Neural cell (in vitro differentiated cells): ENCODE data around the gene CLEC4M. TPM values are rescaled to one million over a fixed set of nuclear protein-coding genes. Genes with fewer than 3 reads are reported as not detected.
"Not testable (repeated sequence)": the region's sequence is repeated elsewhere in the genome, so short reads cannot be mapped to it uniquely, and the experiment has no call there.

Experiments
- H2AFZ ChIP-seq: fragments of 200-600, 300-800 bp; sonication (generic), shearing (Covaris generic); 2 replicates; pipeline ENCODE4 v1.6.0; 2014; ENCODE audit warnings: low read depth, mild to moderate bottlenecking, antibody characterized with exemption, low read length, moderate library complexity
- H3F3A ChIP-seq: fragments of 200-600 bp; shearing (Covaris generic); 2 replicates; pipeline ENCODE4 v1.6.1; 2016; ENCODE audit warnings: mild to moderate bottlenecking, moderate library complexity, mixed read lengths, antibody characterized with exemption, low read length; ENCODE audit not compliant: insufficient read depth, poor library complexity, severe bottlenecking
- H3K27ac ChIP-seq: fragments of 200-600, 300-800 bp; sonication (generic), shearing (Covaris generic); 2 replicates; pipeline ENCODE4 v1.5.1; 2014; ENCODE audit warnings: mild to moderate bottlenecking, low read length, moderate library complexity
- H3K27me3 ChIP-seq: fragments of 300-800, 200-600 bp; sonication (generic), shearing (Covaris generic); 2 replicates; pipeline ENCODE4 v1.6.0; 2014; ENCODE audit warnings: mild to moderate bottlenecking, low read depth, low read length, moderate library complexity; ENCODE audit not compliant: insufficient read depth
- H3K36me3 ChIP-seq: fragments of 300-800, 200-600 bp; sonication (generic), shearing (Covaris generic); 2 replicates; pipeline ENCODE4 v1.5.1; 2014; ENCODE audit warnings: mild to moderate bottlenecking, antibody characterized with exemption, low read length, moderate library complexity; ENCODE audit not compliant: insufficient read depth
- H3K4me2 ChIP-seq: fragments of 300-800, 200-600 bp; sonication (generic), shearing (Covaris generic); 2 replicates; pipeline ENCODE4 v1.6.0; 2014; ENCODE audit warnings: mild to moderate bottlenecking, low read length
- H3K4me3 ChIP-seq: fragments of 300-800, 200-600 bp; sonication (generic), shearing (Covaris generic); 2 replicates; pipeline ENCODE4 v1.5.1; 2014; ENCODE audit warnings: mild to moderate bottlenecking, low read length, moderate library complexity
- H3K79me2 ChIP-seq: fragments of 200-600 bp; shearing (Covaris generic); replicated peaks from 2 replicates; pipeline ENCODE4 v1.6.0; 2014; ENCODE audit warnings: mild to moderate bottlenecking, low read length, moderate library complexity; ENCODE audit not compliant: insufficient read depth
- H3K9ac ChIP-seq: fragments of 300-800, 200-600 bp; sonication (generic), shearing (Covaris generic); 2 replicates; pipeline ENCODE4 v1.6.1; 2016; ENCODE audit warnings: mild to moderate bottlenecking, low read length, mixed read lengths
- H3K9me2 ChIP-seq: fragments of 200-600 bp; shearing (Covaris generic); 2 replicates; pipeline ENCODE4 v1.6.1; 2016; ENCODE audit warnings: mild to moderate bottlenecking, low read length, mixed read lengths; ENCODE audit not compliant: insufficient read depth
- H3K9me3 ChIP-seq: fragments of 200-600, 300-800 bp; sonication (generic), shearing (Covaris generic); 2 replicates; pipeline ENCODE4 v1.6.1; 2016; ENCODE audit warnings: mild to moderate bottlenecking, mixed run types, low read length, moderate library complexity, mixed read lengths
- H4K20me1 ChIP-seq: fragments of 200-600 bp; shearing (Covaris generic); 2 replicates; pipeline ENCODE4 v1.6.1; 2016; ENCODE audit warnings: mild to moderate bottlenecking, mixed run types; ENCODE audit not compliant: insufficient read depth
- CTCF ChIP-seq: fragments of 450-650 bp; IDR thresholded peaks from 2 replicates; pipeline ENCODE4 v1.5.1; 2014; ENCODE audit warnings: antibody characterized with exemption, mild to moderate bottlenecking, moderate library complexity; ENCODE audit not compliant: poor library complexity, severe bottlenecking
- EP300 ChIP-seq: fragments of 450-650 bp; conservative IDR thresholded peaks from 2 replicates; pipeline ENCODE4 v1.6.1; 2014; ENCODE audit warnings: antibody characterized with exemption, mild to moderate bottlenecking, moderate library complexity; ENCODE audit not compliant: poor library complexity, severe bottlenecking
- EZH2 ChIP-seq: fragments of 200-600, 300-800 bp; shearing (Covaris generic), sonication (generic); IDR thresholded peaks from 2 replicates; pipeline ENCODE4 v1.6.1; 2014; ENCODE audit warnings: antibody characterized with exemption, low read length, borderline replicate concordance, mild to moderate bottlenecking; ENCODE audit not compliant: insufficient read depth, poor library complexity, severe bottlenecking
- MXI1 ChIP-seq: fragments of 450-650 bp; conservative IDR thresholded peaks from 2 replicates; pipeline ENCODE4 v1.6.1; 2014; ENCODE audit warnings: antibody characterized with exemption, mild to moderate bottlenecking; ENCODE audit not compliant: poor library complexity, severe bottlenecking
- POLR2AphosphoS5 ChIP-seq: IDR thresholded peaks from 2 replicates; pipeline ENCODE4 v1.6.1; 2012
- REST ChIP-seq: IDR thresholded peaks from 2 replicates; pipeline ENCODE4 v1.6.1; 2012; ENCODE audit warnings: borderline replicate concordance
- SMC3 ChIP-seq: fragments of 450-650 bp; conservative IDR thresholded peaks from 2 replicates; pipeline ENCODE4 v1.6.1; 2014; ENCODE audit warnings: antibody characterized with exemption, mild to moderate bottlenecking, moderate library complexity; ENCODE audit not compliant: poor library complexity
- polyA plus RNA-seq: library from polyadenylated mRNA; depleted of rRNA; stranded (reverse); fragments of >200 nt; gene quantifications from 2 replicates; pipeline ENCODE4 v1.2.3, GENCODE V29; 2014

Gene CLEC4M
- polyA plus RNA-seq, 1 donor from 2014 or later: not detected

GRCh38 chr19:7744199-7744786 is 18.8 kb upstream of the CLEC4M start:
- no peaks in the 10 kb centered on the region for H3K27me3 ChIP-seq
- H3K9ac ChIP-seq: no peak overlapping the region
- no peak overlapping the region for H3K27ac ChIP-seq
- no peaks in the 10 kb centered on the region for H3K36me3 ChIP-seq
- H2AFZ ChIP-seq: no peak overlapping the region
- H3F3A ChIP-seq: no peaks in the 10 kb centered on the region
- TF ChIP-seq EZH2 (no peak), POLR2AphosphoS5 (no peak), SMC3 (no peak), CTCF (no peak)
- H3K79me2 ChIP-seq: no peaks in the 10 kb centered on the region
- H3K4me3 ChIP-seq: no peak overlapping the region
- H4K20me1 ChIP-seq: no peaks in the 10 kb centered on the region
- H3K9me3 ChIP-seq: no peaks in the 10 kb centered on the region
- no peaks in the 10 kb centered on the region for H3K9me2 ChIP-seq
- H3K4me2 ChIP-seq: no peak overlapping the region

- Histone ChIP-seq H3K9me3 (no peaks in the 10 kb centered on the region), H3K4me3 (no peak overlapping the region), H3K36me3 (no peaks in the 10 kb centered on the region), H4K20me1 (no peaks in the 10 kb centered on the region), H3F3A (no peaks in the 10 kb centered on the region), H2AFZ (no peak overlapping the region), H3K9me2 (no peaks in the 10 kb centered on the region), H3K9ac (no peak overlapping the region), H3K27ac (no peak overlapping the region), H3K79me2 (no peaks in the 10 kb centered on the region), H3K27me3 (no peaks in the 10 kb centered on the region), H3K4me2 (no peak overlapping the region)
- no peak for TF ChIP-seq SMC3
- no peak for TF ChIP-seq MXI1
- TF ChIP-seq REST: no peak
- TF ChIP-seq EP300: no peak
- no peak for TF ChIP-seq EZH2
- TF ChIP-seq CTCF: no peak
Observed at GRCh38 chr19:7744871-7745650, 18.0 kb upstream of the CLEC4M start.

- H3K9me3 ChIP-seq, H2AFZ ChIP-seq, H4K20me1 ChIP-seq, H3K79me2 ChIP-seq, H3K4me2 ChIP-seq, H3K9me2 ChIP-seq, H3K27ac ChIP-seq, H3K27me3 ChIP-seq, H3K9ac ChIP-seq, H3F3A ChIP-seq, H3K36me3 ChIP-seq, H3K4me3 ChIP-seq: not testable (repeated sequence)
Observed at GRCh38 chr19:7746306-7746705, 16.7 kb upstream of the CLEC4M start.
